HG02571 (cell line): ENCODE data around the gene EXOSC7.
A peak's percentile ranks its signal among the peaks of the same experiment; 100 is the strongest.

Experiments
- ATAC-seq: cut with Tn5 transposase; IDR thresholded peaks from one replicate; pipeline ENCODE4 v1.9.1; 2021; ENCODE audit warnings: mild to moderate bottlenecking, moderate library complexity; ENCODE audit not compliant: unreplicated experiment

Gene EXOSC7

DNA sequence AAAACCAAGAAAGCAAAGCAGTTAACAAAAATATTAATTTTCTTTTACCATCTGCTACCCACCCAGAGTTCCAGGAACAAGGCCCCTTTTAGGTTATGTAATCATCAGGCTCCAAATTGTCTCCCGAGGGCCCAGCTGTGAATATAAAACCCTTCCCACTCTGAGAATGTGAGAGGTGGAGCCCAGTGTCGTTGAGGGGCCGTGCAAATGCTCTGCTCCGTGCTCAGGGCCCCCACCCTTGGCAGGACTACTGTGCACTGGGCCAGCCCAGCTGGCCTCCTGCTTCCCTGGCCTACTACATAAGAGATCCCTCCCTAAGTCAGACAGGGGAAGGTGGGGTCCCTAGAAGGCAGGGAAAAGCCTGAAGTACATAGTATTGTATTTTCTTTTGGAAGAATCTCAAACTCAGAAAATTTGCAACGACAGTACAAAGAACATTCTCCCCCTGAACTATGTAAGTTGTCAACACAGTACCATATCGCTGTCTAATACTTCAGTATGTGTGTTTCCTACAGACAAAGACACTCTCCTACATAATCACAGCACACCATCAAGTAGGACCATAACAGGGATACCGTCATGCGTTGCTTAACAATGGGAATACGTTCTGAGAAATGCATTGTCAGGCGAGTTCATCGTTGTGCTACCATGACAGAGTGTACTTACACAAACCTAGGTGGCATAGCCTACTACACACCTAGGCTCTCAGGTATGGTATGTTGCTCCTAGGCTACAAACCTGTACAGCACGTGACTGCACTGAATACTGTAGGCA, 45.7 kb downstream of the EXOSC7 start:
- no peak for ATAC-seq

DNA sequence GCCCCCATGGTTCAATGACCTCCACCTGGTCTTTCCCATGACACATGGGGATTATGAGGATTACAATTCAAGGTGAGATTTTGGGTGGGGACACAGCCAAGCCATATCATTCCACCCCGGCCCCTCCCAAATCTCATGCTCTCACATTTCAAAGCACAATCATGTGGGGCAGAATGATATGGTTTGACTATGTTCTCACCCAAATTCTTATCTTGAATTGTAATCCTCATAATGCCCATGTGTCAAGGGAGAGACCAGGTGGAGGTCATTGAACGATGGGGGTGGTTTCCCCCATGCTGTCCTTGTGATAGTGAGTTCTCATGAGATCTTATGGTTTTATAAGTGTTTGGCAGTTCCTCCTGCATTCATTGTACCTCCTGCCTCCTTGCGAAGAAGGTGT, 47.6 kb downstream of the EXOSC7 start:
- no peak for ATAC-seq

DNA sequence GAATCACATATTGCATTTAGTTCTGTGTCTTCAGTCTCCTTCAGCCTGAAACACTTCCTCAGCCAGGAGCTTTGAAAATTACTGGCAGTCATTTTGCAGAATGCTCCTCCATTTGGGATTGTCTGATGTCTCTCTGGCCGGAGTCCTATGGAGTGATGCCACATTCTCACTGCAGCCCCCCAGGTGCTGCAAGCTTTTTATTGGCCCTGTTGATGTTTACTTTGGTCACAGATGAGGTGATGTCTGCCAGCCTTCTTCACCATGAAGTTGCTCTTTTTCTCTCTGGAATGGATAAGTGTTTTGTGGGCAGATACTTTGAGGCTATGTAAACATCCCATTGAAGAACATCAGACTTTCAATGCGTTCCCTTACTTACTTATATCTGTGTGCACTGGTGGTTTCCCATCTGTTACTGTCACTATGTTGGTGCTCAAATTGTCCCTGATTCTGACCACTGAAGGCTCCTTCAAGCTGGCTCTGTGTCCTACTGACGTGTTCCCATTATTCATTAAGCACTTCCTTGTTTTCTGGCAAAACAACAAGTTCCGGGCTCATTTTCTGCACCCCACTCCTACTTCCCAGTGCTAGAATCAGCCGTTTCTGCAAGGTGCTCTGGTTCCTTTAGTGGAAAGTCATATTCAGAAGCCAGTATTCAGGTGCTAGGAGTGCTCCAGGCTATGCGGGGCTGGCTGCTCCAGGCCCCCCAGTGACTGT, 48.7 kb downstream of the EXOSC7 start:
- no peak for ATAC-seq

DNA sequence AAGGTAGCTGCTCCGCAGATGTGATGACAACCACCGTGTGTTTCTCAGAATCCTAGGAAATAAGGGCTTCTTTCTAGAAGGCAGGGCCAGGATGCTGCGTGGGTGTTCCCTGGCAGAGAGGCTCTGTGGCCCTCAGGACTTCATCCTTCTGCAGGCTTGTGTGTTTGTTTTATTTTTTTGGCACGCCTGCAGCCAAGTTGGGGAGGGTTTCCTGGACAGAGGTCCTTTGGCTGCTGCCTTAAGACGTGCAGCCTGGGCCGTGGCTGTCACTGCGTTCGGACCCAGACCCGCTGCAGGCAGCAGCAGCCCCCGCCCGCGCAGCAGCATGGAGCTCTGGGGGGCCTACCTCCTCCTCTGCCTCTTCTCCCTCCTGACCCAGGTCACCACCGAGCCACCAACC, 50.0 kb downstream of the EXOSC7 start, which contains the start of gene CLEC3B:
CLEC3B (plus strand) TSS at position 266 of the 400 bp plus-strand sequence; CDS start at position 326, 60 bp downstream.
- ATAC-seq: no peak

DNA sequence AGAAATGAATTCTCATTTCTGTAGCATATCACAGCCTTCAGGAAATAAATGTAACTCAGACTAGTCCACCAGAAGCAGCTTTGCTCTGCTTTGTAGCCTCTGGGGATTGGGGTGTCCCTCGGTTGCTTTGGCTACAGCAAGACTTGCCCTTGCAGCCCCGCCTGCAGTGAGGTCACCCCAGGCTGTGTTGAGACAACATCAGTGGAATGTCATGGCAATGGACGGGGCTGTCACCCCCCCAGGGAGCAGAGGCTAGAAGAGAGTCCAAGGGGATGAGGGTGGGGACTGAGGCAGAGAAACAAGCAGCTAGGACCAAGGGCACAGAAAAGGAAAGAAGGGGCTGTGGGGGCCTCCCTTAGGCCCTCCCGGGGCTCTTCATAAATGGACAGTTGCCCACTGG, 50.9 kb downstream of the EXOSC7 start:
- ATAC-seq: no peak

DNA sequence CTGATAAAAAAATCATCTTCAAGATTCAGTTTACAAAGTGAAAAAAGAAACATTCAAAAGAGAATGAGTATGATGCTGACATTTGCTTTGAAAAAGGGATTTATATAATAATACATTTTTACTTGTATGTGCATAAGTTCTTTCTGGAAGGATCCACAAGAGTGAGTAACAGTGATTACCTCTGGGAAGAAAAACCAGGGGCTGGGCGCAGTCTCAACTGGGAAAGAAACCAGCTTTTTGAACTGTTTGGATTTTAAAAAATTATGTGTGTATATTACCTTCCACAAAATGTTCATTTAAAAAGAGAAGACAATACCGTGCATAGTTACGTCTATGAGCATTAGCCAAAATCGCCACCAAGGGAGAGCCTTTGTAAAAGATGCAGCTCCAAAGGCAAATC, 51.4 kb downstream of the EXOSC7 start:
- ATAC-seq: no peak

DNA sequence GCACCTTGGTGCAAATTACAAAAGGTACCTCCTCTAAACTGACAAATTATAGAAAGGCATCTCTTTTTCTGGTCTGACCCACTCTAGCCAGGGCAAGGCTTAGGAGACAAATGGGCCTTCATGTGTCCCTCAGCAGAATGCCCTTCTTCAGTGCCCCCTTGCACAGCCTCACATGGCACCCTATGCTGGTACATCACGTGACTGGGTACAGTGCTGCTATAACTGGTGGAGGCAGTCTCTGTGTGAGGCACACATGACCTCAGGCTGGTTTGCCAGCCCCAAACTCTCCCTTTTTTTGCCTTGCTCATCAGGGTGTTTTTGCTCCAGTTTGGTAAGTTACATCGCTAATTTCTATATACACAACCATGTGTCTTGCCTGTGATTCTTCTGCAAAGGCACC, 53.2 kb downstream of the EXOSC7 start:
- ATAC-seq: no peak

DNA sequence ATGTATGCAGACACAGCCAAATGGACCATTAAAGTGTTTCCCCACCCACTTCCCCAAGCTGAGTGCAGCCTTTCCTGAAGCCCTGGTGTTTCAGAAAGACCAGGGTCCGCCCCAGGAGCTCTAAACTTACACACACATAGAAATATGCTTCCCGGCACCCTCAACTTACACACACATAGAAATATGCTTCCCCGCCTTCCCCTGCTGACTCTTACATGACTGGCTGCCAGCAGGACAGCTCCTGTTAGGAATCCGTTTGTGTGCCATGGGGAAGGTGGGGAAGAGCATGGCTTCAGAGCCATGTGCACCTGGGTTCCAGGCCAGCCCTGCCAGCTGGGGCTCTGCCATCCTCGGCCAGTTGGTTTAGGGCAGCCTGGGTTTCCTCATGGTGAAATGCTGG, 53.6 kb downstream of the EXOSC7 start:
- no peak for ATAC-seq

DNA sequence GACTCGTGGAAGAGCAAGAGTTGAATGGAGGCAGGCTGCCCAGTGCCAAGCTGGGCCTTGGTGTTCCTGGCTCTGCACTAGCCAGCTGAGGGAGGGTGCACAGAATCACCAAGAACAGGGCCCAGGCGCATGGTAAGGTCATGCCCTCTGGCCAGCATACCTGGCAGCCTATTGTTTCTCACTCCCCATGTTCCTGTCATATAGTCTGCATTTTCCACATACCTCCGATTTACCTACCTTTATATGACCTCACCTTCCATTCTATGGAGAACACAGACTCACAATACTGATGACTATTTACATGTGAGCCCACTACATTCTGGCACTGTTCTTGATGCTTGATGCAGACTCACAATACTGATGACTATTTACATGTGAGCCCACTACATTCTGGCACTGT, 55.5 kb downstream of the EXOSC7 start:
- no peak for ATAC-seq

DNA sequence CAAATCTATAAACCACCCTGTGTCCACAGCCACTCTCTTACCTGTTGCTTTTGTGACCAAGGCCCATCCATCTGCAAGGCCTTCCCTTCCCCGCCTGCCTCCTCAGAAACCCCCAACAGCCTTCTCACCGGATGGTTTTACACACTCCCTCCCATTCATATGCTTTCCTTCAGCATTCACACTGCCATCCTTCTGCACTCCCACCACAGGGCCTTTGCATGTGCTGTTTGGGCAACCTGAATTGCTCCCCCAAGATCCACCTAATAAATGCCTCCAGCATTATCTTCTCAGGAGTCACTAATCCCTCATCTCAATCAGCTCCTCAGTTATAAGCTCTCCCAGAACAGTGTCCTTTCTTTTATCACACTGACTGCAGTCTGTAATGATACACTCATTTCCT, 56.1 kb downstream of the EXOSC7 start:
- no peak for ATAC-seq

DNA sequence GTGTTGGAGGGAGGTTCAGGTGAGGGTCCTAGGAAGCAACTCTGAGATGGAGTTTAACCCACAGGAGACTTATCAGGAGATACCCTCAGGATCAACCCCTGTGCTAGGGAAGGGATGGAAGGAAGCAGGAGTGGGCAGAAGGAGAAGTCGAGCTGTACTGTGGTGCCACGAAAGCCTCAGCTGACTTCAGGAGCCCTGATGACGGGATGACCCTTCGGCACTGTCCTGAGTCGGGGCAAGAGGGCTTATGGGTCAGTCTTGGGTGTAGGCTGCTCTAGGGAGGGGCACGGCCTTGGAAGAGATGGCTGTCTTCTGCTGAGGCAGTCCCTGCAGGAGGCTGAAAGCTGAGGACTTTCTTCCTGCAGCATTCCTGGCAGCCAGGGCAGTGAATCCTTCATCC, 57.7 kb downstream of the EXOSC7 start:
- ATAC-seq: no peak

DNA sequence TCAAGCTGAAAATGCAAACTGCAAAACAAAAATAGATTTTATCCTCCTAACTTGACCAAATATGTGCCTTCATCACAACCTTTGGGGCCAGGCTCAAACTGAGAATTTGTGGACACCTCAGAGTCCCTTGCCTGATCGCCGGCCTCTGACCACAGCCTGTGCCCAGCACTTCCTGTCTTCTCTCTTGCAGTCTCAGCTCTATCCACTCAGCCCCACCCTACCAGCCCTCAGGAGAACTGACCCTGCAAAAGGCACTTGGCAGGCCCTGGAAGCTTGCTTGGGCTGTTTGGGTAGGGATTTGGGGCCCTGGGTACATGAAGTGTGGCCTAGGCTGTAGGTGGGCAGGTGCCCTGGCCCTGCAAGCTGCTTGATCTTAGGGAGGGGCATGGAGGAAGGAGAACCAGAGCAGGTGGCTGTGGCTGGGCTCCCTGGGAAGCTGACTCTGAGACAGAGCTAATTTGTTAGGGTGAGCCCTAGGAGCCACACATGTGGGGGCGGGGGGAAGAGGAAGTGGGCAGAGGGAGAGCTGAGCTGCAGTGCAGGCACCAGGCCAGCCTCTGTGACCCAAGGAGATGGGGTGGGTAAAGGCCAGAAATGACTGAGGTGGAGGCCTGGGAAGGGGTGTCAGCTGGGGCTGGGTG, 58.7 kb downstream of the EXOSC7 start:
- ATAC-seq: no peak

DNA sequence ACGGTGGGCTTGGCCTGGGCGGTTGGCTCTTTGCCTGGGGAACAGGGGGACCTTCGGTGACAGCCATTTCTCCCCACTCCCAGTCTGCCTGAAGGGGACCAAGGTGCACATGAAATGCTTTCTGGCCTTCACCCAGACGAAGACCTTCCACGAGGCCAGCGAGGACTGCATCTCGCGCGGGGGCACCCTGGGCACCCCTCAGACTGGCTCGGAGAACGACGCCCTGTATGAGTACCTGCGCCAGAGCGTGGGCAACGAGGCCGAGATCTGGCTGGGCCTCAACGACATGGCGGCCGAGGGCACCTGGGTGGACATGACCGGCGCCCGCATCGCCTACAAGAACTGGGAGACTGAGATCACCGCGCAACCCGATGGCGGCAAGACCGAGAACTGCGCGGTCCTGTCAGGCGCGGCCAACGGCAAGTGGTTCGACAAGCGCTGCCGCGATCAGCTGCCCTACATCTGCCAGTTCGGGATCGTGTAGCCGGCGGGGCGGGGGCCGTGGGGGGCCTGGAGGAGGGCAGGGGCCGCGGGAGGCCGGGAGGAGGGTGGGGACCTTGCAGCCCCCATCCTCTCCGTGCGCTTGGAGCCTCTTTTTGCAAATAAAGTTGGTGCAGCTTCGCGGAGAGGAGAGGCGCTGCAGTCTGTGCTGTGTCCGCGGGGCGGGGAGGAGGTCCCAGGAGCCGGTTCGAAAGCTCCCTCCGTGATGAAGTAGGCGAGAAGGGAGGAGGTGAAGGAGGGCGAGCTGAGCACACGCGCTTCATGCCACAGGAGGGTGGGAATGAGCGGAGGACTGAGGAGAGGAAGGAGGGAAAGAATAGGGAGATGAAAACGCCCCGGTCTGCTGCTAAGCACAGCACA, 59.6 kb downstream of the EXOSC7 start:
- ATAC-seq: no peak

DNA sequence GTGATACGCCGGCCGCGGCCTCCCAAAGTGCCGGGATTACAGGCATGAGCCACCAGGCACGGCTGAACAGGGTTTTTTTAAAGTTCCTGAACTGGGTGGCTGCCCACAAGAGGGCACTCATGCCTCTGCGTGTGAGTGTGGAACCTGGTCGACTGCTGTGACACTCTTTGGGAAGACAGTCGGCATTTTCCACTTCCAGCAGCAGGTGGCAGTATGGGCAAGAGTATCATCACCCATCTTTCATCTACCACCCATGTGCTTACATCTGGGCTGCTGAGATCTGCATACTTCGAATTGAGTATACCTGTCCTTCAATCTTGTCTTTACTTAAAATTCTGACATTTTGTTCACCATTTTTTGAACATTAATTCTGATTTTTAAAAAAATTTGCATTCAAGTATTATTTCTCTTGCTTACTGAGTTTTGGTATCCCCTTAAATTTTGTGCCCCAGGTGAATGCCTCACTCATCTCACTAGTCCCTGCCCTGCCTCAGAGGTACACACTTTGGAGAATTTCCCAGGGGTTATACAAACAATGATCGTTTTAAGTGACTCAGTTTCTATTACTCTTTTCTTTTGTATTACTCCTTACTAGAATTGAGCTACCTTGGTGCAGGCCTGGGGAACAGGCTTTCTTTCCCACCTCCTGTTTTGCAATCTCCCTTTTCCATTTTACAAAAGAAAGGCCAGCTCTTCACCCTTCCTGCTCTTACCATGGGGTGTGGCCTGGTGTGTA, 61.8 kb downstream of the EXOSC7 start:
- peak; percentile 57 for ATAC-seq

DNA sequence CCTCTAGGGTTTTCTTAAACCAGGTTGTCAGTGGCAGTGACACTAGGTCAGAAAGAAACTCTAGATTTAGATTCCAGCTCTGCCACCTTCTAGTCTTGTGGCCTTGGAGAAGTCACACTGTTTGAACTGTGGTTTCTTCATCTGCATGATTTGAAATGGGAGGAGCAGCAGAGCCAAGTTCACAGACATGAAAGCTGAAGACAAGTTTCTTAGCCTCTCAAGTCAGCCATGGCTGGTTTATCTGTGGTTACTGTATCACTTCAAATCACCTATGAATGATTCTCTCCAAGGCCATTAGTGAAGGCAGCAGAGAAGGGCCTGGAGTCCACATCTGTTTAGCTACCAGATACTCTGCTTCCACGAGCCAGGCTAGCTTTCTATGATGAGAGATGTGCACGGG, 65.6 kb downstream of the EXOSC7 start:
- no peak for ATAC-seq

DNA sequence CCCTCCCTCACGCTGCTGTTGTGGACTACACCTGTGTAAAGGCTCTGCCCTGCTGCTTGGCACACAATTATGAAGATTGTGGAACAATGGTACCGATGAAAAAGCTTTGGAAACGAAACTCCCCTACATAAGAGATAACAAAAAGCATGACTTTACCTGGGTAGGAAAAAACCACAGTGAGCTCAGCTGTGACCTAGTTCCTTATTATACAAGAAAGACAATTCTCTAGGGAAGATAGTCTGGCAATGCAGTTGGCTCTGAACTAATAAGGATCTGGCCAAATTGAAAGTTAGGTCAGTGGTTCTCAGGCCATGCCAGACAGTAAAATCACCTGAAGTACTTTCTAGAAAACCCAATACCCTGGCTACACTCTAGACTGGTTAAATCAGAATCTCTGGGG, 66.1 kb downstream of the EXOSC7 start:
- ATAC-seq: no peak

DNA sequence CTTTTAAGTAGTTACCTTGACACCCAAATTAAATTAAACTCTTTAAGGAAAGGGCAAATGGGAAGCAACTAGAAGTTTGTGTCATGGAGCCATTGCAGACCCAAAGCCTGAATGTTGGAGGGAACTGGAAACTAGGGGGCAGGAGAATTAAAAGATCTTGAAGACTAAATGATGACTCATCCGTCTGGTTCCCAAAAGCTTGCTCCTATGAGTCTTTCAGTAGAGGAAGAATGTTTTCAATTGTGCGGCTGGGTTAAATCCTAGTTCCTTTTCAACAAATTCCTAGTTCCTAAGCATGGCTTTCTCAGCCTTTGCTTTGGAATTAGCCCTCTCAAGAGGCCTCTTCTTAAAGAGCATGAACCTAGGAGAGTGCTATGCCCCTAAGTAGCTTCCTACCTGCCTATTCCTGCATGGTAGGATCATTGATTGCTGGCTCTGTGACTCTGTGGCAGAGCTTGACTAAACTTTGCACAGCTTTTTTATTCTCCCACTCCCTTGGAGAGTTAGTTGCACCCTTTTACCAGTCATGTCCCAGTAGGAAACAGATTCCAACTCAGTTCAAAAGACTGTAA, 67.8 kb downstream of the EXOSC7 start:
- no peak for ATAC-seq

DNA sequence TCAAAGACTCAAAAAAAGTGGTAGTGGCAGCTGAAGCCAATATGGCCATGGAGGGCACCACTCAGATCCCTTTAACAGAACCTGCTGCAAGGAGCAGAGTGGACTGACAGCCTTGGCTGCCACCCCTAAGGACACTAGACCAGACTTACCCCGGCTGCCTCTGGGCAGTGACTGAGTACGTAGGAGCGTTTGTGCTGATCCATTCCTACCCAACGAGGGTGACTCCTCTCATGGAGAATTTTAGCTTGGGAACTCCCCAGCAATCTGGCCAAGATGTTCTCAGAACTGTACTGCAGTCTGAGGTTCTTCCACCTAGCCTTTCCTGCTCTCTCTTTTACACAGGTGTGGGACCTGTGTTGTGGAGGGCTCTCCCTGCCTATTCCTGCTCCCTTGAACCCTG, 72.2 kb downstream of the EXOSC7 start:
- ATAC-seq: no peak

DNA sequence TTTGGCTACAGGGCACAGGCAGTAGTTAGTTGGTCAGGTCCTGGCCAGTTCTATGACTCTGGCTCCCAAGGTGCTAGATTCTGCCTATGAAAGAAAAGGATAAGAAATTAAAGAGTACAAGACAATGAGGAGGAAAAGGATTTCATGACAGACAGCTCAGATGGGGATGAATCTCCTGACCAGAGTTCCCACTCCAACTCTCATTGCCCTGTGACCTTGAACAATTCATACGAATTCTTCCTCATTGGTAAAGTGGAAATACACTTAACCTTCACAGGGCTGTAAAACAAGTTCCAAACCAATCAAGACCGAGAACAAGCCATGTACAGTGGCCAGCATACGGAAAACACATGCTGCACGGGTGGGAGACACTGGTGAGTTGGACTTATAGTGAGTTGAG, 73.8 kb downstream of the EXOSC7 start:
- no peak for ATAC-seq

DNA sequence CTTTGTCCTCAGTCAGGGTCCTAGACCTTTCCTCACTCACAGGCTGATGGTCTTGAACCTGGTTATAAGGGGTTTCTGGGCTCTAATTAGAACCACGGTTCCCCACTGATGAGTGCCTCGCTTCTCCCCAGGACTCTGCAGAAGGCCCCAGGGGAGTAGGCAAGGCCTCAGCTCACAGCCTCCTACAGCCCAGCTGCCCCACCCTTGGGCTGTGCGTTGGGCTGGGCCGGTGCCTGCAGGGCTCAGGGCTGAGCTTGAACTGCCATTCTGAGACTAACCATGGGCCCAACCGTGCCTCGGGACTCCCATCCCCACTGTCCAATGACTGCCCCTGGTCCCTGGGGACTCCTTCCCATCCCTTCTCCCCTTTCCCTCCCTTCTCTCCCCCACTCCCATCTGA, 75.6 kb downstream of the EXOSC7 start:
- no peak for ATAC-seq
